Tibial nerve (tissue), 4 donors: ENCODE data around the gene PLCL2.

Experiments used
- EP300 ChIP-seq, 2 donors: sonication (generic); formaldehyde crosslinking; IDR thresholded peaks; one replicate each; pipeline ENCODE4 v1.6.1; 2017; ENCODE audit warnings: antibody characterized with exemption in 2 of 2, mild to moderate bottlenecking in 1 of 2
- POLR2A ChIP-seq, 2 donors: fragments of 450-650 bp; IDR thresholded peaks; one replicate each; pipeline ENCODE4 v1.6.1; 2017; ENCODE audit warnings: antibody characterized with exemption in 2 of 2, mild to moderate bottlenecking in 2 of 2, moderate library complexity in 2 of 2
- TF ChIP-seq, protein P1 (sequence below), 5 experiments: fragments of 200-600 bp in 3 of 5; fragments of 450-650 bp in 2 of 5; sonication (generic) in 3 of 5; IDR thresholded peaks; one replicate each; pipeline ENCODE4 v1.5.1; 2016 to 2019; ENCODE audit warnings: antibody characterized with exemption in 5 of 5, mild to moderate bottlenecking in 3 of 5, moderate library complexity in 2 of 5

DNA sequence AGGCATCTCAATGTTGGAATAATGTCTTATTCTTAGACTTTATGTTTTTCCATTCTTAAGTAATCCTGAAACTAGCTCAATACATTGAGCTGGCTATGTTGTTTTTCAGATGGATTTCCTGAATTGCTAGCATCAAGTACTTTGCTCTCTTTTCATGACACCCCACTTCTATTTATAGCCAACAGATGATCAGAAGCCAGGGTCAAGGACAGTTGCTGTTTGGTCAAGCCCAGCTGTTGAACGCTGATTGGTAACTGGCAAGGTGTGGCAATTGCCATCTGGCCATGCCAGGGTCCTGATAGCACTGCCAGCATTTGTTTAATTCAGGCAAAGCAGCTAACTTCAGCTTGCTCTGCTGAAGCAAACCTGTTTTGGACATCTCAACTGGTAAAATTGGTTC lies 46.2 kb upstream of the PLCL2 start:
- TF ChIP-seq, protein P1, sequence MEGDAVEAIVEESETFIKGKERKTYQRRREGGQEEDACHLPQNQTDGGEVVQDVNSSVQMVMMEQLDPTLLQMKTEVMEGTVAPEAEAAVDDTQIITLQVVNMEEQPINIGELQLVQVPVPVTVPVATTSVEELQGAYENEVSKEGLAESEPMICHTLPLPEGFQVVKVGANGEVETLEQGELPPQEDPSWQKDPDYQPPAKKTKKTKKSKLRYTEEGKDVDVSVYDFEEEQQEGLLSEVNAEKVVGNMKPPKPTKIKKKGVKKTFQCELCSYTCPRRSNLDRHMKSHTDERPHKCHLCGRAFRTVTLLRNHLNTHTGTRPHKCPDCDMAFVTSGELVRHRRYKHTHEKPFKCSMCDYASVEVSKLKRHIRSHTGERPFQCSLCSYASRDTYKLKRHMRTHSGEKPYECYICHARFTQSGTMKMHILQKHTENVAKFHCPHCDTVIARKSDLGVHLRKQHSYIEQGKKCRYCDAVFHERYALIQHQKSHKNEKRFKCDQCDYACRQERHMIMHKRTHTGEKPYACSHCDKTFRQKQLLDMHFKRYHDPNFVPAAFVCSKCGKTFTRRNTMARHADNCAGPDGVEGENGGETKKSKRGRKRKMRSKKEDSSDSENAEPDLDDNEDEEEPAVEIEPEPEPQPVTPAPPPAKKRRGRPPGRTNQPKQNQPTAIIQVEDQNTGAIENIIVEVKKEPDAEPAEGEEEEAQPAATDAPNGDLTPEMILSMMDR (IDR thresholded peaks at IDR 0.05): no peak
- TF ChIP-seq POLR2A (IDR thresholded peaks at IDR 0.05): no peak
- no peak for TF ChIP-seq EP300 (IDR thresholded peaks at IDR 0.05)
